Stimulated activated CD8-positive, alpha-beta memory T cell treated with anti-CD3 and anti-CD28 coated beads, Interleukin-4, amount 100 ng/mL, for 24 hours (primary cell): ENCODE data around the gene PLA2G12B.
"Not testable (repeated sequence)": the region's sequence is repeated elsewhere in the genome, so short reads cannot be mapped to it uniquely, and the experiment has no call there.

Experiments
- DNase-seq: peaks from one replicate; pipeline ENCODE4 v3.0.0-alpha.2; 2020; ENCODE audit warnings: low read depth

The PLA2G12B gene

GRCh38 chr10:72935361-72935760, 19.2 kb downstream of the PLA2G12B start:
- no peak for DNase-seq

GRCh38 chr10:72932259-72933015, 22.2 kb downstream of the PLA2G12B start:
- no peak for DNase-seq

DNA sequence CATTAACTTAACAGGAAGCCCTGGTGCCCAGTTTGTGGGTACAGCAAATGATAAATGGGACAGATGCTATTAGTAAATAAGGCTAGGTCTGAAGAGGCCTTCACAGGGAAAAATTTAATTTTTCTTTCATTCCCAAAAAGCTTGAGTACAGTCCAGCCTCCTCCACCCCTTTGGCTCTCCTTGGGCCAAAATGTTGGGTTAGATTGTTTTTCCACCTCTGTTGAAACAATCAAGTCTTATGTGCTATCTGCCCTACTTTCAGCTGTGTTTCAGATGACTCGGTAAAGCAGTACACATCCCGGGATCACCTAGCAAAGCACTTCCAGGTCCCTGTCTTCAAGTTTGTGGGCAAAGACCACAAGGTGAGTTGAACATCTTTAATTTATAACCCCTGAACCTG, 24.3 kb downstream of the PLA2G12B start:
- DNase-seq, result no peak

GRCh38 chr10:72928798-72929197, 25.8 kb downstream of the PLA2G12B start:
- DNase-seq, result no peak

DNA sequence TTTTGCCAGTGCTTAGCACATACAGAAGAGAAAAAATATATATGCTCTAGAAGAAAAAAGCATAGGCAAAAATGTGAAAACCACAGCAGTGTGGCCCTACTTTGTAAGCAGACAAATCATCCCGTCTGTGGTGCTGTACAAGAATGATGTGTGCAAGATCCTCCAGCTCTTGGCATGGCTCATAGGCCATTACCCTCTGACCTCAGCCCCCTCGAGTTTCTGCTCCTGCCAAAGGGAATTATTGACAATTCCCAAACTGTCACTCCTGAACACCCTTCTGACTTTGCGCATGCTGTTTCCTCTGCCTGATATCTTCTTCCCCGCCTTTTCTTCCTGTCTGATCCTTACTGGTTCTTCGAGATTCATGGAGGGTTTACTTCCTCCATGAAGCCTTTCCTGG, 27.1 kb downstream of the PLA2G12B start:
- no peak for DNase-seq

DNA sequence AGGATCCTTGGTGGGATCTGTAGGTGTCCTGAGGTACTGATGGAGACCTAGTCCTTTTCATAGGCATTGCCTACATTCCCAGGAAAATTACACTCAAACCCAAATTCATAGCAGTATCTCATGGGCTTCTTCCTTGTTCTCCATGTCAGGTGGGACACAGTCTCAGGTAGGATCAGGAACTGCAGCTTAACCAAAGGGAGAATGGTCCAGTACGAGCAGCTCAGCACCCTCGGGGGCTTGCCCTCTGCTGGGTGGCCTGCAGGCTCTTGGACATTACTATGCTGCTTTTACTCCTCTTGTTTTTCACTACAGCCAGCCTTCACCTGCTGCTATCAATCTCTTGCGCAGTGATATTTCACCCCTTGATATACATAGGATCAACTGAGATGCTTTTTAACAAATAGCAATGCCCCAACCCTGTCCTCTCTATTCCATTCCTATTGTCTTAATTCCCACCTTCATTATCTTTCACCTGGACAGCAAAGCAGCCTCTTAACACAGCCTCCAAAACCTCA, 28.6 kb downstream of the PLA2G12B start:
- DNase-seq, result no peak

GRCh38 chr10:72924351-72924750, 30.3 kb downstream of the PLA2G12B start:
- DNase-seq, result no peak

GRCh38 chr10:72921147-72921683, 33.4 kb downstream of the PLA2G12B start:
- not testable (repeated sequence) for DNase-seq

DNA sequence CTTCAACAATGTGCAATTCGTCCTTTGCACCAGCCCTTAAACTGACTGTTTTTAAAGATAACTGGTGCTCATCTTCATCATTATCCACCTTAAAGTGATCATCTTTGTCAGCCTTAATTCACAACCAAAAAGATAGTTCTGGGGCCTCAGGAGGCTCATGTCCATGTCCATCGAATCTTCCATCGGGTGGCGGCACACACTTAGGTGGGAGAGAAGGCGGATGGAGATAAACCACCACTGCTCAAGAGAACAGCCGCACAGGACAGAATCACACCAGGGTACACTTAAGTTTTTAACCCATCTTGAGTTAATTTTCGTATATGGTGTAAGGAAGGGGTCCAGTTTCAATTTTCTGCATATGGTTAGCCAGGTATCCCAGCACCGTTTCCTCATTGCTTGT, 36.3 kb downstream of the PLA2G12B start:
- no peak for DNase-seq

DNA sequence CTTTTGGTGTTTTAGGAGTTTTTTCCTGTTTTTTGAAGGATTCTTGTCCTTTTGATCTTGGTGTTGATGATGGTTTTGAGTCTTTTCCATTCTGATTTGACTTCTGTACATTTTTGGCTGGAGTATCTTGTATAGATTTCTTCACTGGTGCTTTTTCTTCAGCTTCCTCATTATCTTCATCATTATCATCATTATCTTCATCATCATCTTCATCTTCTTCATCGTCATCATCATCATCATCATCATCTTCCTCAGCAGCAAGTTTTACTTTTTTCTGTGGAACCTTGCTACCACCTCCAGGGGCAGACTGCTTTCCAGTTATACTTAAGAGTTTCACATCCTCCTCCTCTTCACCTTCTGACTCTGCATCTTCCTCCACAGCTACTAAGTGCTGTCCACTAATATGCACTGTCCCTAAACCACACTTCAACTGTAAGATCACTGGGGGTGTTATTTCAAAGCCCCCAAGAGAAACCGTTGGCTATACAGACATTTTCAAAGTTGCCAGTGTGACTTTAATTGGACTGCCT, 36.7 kb downstream of the PLA2G12B start:
- not testable (repeated sequence) for DNase-seq

- not testable (repeated sequence) for DNase-seq
Observed at GRCh38 chr10:72917201-72917600, 37.4 kb downstream of the PLA2G12B start.

DNA sequence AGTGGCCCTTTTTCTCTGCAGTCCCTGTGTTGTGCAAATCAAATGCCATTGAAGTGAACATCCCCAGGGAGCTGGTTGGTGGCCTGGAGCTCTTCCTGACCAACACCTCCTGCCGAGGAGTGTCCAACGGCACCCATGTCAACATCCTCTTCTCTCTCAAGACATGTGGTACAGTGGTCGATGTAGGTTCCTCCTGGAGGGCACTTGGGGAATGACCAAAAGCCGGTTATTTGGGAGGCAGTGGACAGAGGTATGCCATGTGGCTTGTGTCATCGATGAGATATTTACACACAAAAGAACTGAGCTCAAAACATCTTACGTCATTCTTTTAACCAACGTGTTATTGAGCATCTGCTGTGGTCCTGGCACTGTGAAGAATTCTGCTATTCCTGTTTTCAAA, 41.3 kb downstream of the PLA2G12B start:
- no peak for DNase-seq

- no peak for DNase-seq
Observed at GRCh38 chr10:72912736-72913135, 41.9 kb downstream of the PLA2G12B start.

GRCh38 chr10:72911758-72912157, 42.8 kb downstream of the PLA2G12B start:
- no peak for DNase-seq

- DNase-seq, result no peak
Observed at GRCh38 chr10:72910705-72911104, 43.9 kb downstream of the PLA2G12B start.

GRCh38 chr10:72906446-72906845, 48.2 kb downstream of the PLA2G12B start:
- no peak for DNase-seq

DNA sequence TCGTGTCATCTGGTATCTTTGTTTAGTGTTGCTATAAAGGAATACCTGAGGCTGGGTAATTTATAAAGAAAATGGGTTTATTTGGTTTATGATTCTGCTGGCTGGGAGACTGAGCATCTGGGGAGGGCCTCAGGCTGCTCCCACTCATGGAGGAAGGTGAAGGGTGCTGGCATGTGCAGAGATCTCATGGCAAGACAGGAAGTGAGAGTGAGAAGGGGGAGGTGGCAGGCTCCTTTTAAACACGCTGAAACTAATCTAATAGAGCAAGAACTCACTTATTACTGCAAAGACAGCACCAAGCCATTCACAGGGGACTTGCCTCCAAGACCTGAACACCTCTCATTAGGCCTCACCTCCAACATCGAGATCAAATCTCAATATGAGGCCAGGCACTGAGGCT, 49.8 kb downstream of the PLA2G12B start:
- DNase-seq, result no peak

DNA sequence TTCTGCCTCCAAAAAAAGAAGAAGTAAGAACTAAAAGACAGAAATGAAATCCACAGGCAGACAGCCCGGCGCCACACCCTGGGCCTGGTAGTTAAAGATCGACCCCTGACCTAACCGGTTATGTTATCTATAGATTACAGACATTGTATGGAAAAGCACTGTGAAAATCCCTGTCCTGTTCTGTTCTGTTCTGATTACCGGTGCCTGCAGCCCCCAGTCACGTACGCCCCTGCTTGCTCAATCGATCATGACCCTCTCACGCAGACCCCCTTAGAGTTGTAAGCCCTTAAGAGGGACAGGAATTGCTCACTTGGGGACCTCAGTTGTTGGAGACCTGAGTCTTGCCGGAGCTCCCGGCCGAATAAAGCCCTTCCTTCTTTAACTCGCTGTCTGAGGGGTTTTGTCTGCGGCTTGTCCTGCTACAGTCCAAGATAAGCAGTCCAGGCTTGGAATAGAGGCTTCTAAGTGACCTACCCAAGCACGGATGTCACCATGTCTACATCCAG, 50.6 kb downstream of the PLA2G12B start:
- DNase-seq, result not testable (repeated sequence)

DNA sequence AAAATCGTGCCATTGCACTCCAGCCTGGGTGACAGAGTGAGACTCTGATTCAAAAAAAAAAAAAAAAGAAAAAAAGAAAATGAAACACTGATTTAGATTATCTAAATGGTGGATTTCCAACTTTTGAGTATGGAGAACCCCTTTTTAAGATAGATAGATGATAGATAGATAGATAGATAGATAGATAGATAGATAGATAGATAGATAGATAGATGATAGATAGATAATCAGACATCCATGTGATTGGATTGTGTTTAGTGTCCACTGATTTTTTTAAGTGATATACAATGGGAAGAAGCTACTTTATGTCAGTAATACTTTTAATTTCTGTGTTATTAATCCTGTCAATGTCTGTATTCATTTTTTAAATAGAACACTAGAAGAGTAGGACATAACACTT, 55.1 kb downstream of the PLA2G12B start:
- no peak for DNase-seq

GRCh38 chr10:72898616-72899015, 56.0 kb downstream of the PLA2G12B start:
- no peak for DNase-seq

DNA sequence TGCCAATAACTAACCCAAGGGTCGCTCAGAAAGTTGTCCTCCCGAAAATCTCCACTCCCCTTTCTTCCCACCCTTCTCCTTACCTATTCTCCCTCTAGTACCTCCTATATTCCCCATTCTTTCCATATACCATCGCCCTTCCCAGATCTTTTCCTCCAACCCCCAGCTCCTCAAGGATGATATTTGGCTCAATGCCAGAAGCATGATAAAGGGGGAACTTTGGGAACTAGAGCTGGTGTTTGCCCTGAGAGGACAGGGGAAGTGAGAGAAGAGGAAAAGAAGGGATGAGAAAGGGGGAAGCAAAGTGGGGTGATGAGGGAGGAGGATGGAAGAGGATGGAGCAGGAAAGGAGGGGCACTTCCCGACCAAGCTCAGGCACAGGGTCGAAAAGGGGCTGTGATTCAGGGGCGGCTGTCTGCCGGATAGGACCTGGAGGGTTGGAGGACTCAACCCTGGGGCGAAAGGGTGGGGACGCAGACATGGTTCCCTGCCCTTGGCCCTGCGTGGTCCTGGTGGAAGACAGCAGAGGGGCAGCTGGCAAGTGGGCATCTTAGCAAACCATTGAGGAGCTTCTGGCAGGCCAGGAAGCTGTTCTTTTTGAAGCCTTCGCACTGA, 59.3 kb downstream of the PLA2G12B start:
- no peak for DNase-seq

- no peak for DNase-seq
Observed at GRCh38 chr10:72893136-72893798, 61.3 kb downstream of the PLA2G12B start, which contains the start of gene OIT3. Gene OIT3, plus strand, starts transcription at chr10:72893739. Its CDS starts 60 bp downstream, at chr10:72893799.
